ENCODE measurements around the gene GMCL2. TPM values are rescaled to one million over a fixed set of nuclear protein-coding genes. Genes with fewer than 3 reads are reported as not detected.
"Not testable (repeated sequence)": the region's sequence is repeated elsewhere in the genome, so short reads cannot be mapped to it uniquely, and the experiment has no call there.

Gene GMCL2
- total RNA-seq, 1 experiment from 2014 or later: not detected

DNA sequence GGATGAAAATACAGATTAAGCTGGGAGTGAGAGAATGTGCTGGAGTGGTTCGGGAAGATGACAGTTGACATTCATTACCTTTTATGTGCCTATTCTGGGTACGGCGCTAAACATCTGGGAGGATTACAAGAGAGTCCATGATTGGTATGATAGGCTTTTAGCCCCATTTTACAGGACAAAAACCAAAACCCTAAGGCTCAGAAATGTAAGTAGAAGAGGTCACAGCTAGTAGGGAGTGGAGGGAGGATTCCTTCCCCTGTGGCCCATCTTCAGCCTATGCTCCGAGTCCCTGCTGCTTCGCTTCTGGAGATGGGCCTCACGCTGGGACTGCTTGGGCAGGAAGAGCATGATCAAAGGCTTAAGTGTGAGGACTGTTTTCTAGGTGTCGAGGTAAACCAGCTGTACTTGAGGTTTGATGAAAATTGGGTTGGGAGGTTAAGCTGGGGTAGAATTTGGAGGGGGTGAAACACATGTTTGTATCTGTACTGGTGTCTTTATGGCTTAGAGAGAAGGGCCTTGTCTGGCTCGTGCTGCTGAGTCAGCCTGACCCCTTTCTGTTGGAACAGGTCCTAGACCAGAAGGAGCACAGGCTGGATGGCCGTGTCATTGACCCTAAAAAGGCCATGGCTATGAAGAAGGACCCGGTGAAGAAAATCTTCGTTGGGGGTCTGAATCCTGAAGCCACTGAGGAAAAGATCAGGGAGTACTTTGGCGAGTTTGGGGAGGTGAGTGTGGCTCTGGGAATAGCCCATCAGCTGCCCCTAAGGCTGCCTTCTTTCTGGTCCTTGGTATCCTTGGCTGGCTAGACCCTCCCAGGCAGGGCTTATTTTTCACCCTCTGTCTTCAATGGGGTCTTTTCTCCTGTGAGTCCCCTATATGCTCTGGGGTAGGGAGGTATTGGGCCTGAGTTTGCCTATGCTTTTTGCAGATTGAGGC, 19.3 kb upstream of the GMCL2 start:
- no peak for DNase-seq (ENCODE audit: low read depth)

DNA sequence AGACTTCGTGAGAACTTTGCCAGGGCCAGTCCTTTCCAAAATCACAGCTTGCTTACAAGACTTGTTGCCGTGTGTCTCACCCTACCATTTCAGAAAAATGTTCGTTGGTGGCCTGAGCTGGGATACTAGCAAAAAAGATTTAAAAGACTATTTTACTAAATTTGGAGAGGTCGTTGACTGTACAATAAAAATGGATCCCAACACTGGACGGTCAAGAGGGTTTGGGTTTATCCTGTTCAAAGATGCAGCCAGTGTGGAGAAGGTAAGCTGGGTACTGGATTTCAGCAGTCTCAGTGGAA, 18.5 kb upstream of the GMCL2 start:
- no peak for DNase-seq (ENCODE audit: low read depth)

DNA sequence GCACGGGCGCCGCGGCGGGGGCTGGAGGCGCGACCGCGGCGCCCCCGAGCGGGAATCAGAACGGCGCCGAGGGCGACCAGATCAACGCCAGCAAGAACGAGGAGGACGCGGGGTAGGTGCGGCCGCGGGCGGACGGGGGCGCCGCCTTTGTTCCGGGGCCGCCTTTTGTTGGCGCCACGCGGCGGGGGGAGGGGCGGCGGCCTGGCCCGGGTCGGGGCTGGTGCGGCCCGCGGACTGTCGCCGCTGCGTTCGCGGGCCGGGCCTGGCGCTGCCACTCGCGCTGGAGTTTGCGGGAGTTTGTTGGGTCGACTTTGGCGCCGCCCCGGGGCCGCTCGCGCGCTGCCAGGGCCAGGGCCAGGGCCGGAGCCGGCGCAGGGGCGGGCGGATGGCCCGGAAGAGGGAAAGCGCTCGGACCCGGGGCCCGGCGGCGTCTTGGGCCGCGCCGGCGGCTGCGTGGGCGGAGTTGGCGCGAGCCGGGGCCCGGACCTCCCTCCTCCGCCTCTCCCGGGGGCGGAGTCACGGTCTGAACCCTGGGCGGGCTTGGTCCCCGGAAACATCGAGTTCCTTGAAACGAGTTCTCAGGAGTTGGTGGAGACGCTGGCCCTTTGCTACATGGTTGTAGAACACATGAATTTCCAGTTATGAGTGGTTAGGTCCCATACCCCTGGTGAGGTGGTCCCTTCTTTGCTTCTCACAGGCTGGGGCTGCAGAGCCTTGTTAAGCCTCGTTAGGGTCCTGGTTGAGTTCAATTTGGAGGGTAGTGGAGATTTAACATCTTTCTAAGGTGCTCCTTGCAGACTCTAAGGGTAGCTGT, 18.0 kb upstream of the GMCL2 start:
- DNase-seq (ENCODE audit: low read depth): peak; percentile 73

DNA sequence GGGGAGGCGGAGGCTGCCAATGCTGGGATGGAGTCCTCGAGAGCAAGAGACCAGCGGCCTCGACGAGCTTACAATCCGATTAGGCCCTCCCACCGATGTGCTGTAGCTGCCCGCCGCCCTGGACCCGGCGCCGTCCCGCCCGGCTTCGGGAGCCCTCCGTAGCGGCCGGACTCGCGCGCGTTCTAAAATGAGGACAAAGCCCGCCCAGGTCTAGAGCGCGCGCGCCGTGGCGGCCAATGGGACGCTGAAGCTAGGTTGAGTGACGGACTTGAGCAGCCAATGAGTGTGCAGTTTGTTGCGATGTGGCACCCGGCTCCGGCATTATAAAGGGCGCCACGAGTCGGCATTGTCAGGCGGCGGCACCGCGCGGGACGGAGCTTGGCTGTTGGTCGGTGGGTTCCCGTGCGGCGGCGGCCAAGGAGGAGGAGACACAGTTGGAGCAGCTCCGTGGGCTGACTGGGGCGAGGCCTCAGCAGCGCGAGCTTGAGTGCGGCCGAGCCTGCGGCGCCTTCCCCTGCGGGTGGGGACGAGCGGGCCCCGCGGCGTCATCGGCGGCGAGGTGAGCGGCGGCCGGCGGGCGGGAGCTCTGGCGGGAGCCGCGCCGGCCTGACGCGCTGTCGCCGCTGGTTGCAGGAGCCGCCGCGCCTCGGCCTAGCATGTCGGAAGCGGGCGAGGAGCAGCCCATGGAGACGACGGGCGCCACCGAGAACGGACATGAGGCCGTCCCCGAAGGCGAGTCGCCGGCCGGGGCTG, 17.2 kb upstream of the GMCL2 start, which contains the start of gene HNRNPAB:
Gene HNRNPAB, plus strand, starts transcription at position 352 of the 753 bp plus-strand sequence. Its CDS starts 305 bp downstream, at position 657.
- peak; percentile 92 for DNase-seq (ENCODE audit: low read depth)

DNA sequence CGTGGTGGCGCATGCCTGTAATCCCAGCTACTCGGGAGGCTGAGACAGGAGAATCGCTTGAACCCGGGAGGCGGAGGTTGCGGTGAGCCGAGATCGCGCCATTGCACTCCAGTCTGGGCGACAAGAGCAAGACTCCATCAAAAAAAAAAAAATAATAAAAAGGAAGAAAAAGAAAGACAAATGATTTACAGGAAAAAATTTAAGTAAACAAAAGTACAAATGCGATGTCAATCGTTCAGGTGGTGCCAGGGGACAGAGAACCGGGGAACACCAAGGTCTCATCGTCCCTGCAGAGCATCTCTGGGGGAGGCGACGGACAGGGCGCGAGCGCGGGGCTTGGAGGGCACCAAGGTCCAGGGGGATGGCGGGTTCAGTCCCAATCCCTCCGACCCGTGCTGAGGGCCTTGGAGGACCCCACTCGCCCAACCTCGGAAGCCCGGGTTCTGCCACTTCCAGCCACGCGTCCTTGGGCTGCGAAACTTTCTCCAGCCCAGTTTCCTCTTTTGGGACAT, 16.6 kb upstream of the GMCL2 start:
- no peak for DNase-seq (ENCODE audit: low read depth)

DNA sequence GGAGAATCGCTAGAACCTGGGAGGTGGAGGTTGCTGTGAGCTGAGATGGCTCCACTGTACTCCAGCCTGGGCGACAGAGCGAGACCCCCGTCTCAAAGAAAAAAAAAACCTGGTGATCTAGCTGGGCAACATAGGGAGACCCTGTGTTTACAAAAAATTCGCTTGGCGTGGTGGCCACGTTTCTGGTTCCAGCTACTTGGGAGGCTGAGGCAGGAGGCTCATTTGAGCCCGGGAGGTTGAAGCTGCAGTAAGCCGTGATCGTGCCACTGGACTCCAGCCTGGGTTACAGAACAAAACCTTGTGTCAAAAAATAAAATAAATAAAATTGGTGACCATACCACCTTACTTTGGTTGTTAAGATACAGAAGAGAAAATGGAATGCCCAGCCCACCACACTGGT, 15.4 kb upstream of the GMCL2 start:
- DNase-seq (ENCODE audit: low read depth): no peak

DNA sequence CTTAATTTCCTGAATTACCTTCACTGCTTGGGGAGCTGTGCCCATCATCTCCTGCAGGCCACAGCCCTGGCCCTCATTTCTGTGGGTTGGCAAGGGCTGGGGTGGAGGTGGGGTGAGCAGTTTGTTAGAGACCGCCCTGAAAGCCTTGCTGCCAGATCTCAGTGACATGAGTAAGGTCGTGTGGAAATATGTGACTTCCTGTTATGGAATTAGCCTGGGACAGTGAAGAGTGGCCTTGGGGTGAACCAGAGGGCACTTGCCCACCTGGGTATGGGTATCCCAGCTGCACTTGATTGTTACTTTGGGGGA, 14.7 kb upstream of the GMCL2 start:
- no peak for DNase-seq (ENCODE audit: low read depth)

DNA sequence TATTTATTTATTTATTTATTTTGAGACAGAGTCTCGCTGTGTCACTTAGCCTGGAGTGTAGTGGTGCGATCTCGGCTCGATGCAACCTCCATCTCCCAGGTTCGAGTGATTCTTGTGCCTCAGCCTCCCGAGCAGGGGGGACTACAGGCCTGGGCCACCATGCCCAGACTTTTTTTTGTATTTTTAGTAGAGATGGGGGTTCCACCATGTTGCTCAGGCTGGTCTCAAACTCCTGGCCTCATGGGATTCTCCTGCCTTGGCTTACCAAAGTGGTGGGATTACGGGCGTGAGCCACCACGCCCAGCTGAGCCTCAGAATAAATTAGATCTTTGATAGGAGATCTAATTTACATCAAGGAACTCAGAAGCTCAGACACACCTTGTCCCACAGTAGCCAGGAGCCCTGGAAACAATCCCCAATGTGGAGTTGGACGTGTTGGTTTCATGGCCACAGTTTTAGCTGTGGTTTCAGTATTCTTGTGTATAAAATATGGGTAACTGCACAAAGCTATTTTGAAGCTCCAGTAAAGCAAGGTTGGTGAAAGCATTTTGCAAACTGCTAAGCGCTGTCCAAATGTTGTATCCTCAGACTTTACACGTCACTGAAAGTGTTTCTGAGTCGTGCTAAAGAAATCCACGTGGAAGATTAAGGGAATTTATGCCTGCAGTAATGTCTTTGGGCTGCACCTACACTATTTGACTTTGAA, 14.2 kb upstream of the GMCL2 start:
- no peak for DNase-seq (ENCODE audit: low read depth)

DNA sequence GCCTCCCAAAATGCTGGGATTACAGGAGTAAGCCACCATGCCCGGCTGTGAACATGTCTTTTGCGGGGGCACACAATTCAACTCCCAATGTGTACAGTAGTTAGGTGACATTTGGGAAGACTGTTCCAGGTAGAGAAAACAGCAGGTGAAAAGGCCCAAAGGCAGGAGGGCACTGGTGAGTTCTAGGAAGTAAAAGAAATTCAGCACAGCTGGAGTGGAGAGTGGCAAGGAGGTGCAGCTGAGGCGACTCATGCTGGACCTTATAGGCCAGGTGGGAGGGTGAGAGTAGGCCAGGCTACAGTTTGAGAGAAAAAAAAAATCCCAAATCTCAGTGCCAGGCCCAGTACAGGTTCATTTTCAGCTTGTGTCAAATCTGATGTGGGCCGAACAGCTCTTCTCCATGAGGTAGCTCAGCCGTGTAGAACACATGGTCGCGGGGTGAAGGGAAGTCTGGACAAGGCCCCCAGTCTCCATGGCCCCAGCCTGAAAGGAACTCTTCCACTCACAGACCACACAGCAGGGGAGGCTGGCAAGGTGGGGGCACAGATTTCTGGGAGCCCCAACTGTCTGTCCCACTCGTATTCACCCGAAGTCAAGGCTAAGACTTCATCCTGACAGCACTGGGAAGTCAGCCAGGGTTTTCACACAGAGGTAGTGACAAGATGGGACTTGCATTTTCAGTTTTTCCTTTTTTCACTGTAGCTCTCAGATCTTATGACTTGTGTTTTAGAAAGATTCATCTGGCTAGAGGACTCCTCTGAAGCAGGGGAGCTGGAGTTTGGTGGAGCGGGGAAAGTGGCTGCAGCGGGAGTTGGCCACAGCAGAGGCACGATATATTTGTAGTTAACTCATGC, 12.6 kb upstream of the GMCL2 start:
- no peak for DNase-seq (ENCODE audit: low read depth)

DNA sequence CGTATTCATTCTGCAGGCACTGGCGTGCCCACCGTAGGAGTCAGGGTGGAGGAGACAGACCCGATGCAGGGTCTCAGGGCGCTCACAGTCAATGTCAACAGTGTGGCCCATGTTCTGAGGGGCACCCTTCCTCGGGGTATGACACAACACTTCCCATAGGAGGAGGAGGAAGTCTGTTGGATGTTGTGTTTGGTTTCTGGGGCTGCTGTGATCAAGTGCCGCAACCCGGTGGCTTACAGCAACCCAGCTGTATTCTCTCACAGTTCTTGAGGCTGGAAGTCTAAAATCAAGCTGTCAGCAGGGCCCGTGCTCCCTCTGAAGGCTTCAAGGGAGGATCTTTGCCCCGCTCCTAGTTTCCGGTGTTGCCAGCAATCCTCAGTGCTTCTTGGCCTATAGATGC, 11.5 kb upstream of the GMCL2 start:
- no peak for DNase-seq (ENCODE audit: low read depth)

DNA sequence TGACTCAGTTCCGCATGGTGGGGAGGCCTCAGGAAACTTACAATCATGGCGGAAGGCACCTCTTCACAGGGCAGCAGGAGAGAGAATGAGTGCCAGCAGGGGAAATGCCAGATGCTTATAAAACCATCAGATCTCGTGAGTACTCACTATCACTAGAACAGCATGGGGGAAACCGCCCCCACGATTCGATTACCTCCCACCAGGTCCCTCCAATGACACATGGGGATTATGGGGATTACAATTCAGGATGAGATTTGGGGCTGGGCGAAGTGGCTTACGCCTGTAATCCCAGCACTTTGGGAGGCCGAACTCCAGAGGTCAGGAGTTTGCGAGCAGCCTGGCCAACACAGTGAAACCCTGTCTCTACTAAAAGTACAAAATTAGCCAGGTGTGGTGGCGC, 11.0 kb upstream of the GMCL2 start:
- DNase-seq (ENCODE audit: low read depth): not testable (repeated sequence)

DNA sequence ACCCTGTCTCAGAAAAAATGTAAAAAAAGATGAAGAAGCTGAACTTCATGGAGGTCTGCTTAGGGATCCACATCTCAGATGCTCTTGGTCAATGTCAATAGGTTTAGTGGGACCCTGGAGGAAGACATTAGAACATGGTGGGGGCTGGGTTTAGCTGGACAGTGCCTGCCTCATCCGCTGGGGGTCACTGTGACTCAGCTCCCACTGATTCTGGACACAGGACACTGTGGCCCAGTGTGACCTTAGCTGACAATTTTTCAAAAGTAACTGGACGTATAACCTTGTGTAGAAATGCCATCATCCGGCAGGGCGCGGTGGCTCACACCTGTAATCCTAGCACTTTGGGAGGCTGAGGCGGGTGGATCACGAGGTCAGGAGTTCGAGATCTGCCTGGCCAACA, 9.8 kb upstream of the GMCL2 start:
- no peak for DNase-seq (ENCODE audit: low read depth)

DNA sequence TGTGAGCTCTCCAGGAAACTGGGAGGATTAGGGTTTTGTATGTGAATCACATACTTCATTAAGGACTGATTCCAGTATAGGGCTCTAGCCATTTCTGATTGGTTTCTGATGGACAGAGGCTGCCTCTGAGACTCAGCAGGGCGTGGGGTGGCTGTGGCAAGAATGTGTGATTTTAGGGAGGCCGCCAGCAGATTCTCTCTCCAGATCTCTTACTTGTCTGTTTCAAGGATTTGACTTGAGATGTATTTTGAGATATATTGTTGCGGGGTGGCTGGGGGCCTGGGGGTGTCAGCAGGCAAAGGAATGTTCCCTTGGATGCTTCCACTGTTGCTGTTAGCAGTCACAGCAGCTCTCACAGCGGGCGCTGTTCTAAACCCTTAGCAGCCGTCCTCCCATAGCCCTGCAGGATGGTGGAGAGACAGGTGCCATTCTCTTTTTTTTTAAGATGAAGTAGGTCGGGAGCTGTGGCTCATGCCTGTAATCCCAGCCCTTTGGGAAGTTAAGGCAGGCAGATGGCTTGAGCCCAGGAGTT, 9.2 kb upstream of the GMCL2 start:
- DNase-seq (ENCODE audit: low read depth): no peak

DNA sequence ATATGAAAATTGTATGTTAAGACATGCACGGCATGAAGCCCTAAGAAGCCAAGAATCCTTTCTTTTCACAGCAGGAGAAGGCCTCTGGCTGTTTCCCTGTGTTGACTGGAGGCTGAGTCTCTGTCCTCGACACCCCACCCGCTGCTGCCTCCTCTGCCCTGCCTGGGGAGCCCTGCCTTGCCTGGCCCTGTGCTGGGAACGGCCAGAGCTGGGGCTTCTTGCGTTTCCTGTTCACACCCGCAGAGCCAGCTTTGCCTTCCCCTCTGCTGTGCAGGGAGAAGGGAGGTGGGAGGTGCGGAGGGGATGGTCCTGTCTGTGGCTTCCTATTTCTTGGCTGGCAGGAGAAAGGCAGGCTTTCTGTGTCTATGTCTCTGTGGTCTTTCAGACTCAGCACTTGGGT, 6.9 kb upstream of the GMCL2 start:
- no peak for DNase-seq (ENCODE audit: low read depth)

DNA sequence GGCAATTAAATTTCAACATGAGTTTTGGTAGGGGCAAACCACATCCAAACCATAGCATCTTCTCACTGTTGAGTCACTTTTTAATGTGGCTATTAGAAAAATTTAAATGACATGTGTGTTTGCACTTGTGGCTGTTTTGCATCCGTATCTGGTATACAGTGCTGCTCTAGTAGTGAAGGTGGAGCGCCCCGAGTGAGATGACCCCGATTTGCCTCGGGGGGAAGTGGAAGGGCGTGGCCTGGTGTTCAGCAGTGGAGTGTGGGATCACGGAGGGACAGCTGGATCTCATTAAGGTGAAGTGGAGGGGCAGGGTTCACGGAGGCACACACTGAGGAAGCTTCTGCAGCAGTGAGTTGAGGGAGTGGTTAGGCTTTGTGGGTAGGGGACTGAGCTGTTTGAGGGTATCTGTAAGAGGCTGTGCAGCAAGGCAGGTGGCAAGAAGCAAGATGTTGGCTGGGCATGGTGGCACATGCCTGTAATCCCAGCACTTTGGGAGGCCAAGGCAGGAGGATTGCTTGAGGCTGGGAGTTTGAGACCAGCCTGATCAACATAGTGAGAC, 6.2 kb upstream of the GMCL2 start:
- DNase-seq (ENCODE audit: low read depth): peak; percentile 26

DNA sequence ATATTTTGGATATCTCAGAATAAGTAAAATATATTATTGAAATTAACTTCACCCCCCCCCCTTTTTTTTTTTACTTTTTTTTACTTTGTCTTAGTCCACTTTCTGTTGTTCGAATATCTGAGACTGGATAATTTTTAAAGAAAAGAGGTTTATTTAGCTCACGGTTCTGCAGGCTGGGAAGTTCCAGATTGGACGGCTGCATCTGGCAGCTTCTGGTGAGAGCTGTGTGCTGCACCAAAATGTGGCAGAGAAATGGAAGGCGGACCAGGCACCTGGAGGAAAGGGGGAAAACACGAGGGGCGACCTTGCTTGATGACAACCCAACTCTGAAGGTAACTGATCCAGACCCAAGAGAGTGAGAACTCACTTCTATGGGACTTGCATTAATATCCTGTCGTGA, 5.6 kb upstream of the GMCL2 start:
- DNase-seq (ENCODE audit: low read depth): no peak

DNA sequence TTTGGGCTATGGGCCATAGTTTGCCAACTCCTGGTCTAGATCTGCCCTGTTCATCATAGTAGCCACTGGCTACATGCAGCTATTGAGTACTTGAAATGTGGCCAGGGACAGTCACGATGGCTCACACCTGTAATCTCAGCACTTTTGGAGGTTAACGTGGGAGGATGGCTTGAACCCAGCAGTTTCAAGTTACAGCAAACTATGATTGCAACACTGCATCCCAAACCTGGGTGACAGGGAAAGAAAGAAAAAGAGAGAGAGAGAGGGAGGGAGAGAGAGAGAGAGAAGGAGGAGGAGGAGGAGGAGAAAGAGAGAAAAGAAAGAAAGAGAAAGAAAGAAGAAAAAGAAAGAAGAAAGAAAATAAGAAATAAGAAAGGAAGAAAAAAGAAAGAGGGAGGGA, 5.1 kb upstream of the GMCL2 start:
- DNase-seq (ENCODE audit: low read depth): no peak

DNA sequence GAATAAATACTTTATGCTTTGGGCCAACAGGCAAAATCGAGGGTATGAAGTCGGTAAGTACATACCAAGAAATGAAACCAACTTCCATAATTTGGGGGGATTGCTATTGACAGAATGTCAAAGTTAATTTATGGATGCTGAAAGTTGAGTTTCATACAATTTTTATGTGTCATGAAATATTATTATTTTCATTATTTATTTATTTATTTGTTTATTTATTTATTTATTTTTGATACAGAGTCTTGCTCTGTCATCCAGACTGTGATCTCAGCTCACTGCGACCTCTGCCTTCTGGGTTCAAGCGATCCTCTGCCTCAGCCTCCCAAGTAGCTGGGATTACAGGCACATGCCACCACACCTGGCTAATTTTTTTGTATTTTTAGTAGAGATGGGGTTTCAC, 4.5 kb upstream of the GMCL2 start:
- no peak for DNase-seq (ENCODE audit: low read depth)

DNA sequence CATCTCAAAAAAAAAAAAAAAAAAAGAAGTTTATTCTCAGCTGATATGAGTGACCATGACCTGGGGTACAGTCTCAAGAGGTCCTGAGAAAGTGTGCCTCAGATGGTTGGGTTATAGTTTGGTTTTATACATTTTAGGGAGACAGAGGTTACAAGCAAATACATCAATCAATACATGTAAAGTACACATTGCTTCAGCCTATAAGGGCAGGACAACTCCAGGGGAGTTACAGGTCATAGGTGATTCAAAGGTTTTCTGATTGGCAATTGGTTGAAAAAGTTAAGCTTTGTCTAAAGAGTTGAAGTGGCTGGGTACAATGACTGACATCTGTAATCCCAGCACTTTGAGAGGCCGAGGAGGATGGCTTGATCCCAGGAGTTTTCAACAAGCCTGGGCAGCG, 2.3 kb upstream of the GMCL2 start:
- no peak for DNase-seq (ENCODE audit: low read depth)

DNA sequence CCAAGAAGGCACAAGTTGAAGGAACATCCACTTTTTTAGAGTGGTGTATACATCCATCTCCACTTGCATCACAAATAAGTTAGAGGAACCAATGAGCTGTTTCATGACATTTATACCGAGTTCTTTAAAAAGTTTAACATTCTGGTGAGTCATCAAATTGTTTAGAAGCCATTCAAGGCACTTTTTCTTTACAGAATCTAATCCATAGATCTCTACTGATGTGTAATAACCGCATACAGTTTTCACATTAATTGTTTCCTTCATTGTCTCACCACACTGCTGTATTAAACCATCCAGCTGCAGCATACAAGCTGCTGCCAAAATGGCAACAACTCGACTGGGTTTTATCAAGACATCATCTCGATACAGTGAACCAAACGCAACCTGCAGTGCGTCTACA, 744 bp downstream of the GMCL2 start:
- DNase-seq (ENCODE audit: low read depth): no peak
